GM19468 (cell line): ENCODE results near the gene MAGI2.

Experiments
- ATAC-seq: cut with Tn5 transposase; IDR thresholded peaks from one replicate; pipeline ENCODE4 v1.9.1; 2021; ENCODE audit warnings: mild to moderate bottlenecking, moderate library complexity, moderate number of reproducible peaks; ENCODE audit not compliant: unreplicated experiment; ENCODE audit errors: extremely low read depth

MAGI2 gene

GRCh38 chr7:78864339-78864738 lies 589.1 kb downstream of the MAGI2 start:
- ATAC-seq, result no peak

- ATAC-seq, result no peak
These were observed 590.2 kb downstream of the MAGI2 start for GRCh38 chr7:78863281-78863680.

- no peak for ATAC-seq
These were observed 591.0 kb downstream of the MAGI2 start for GRCh38 chr7:78862411-78862900.

- ATAC-seq, result no peak
These were observed 600.5 kb downstream of the MAGI2 start for GRCh38 chr7:78852951-78853350.

GRCh38 chr7:78850093-78850740 lies 603.2 kb downstream of the MAGI2 start:
- ATAC-seq, result no peak

GRCh38 chr7:78845155-78845554 lies 608.3 kb downstream of the MAGI2 start:
- no peak for ATAC-seq

GRCh38 chr7:78842068-78842467 lies 611.4 kb downstream of the MAGI2 start:
- ATAC-seq, result no peak

- no peak for ATAC-seq
These were observed 617.6 kb downstream of the MAGI2 start for GRCh38 chr7:78835897-78836296.

- ATAC-seq, result no peak
These were observed 625.1 kb downstream of the MAGI2 start for GRCh38 chr7:78828317-78828716.

- ATAC-seq, result no peak
These were observed 649.9 kb downstream of the MAGI2 start for GRCh38 chr7:78803501-78804127.

- no peak for ATAC-seq
These were observed 659.4 kb downstream of the MAGI2 start for GRCh38 chr7:78794101-78794500.

- ATAC-seq, result no peak
These were observed 660.8 kb downstream of the MAGI2 start for GRCh38 chr7:78792624-78793023.

- no peak for ATAC-seq
These were observed 661.5 kb downstream of the MAGI2 start for GRCh38 chr7:78792006-78792405.

GRCh38 chr7:78788464-78788863 lies 665.0 kb downstream of the MAGI2 start:
- ATAC-seq, result no peak

- no peak for ATAC-seq
These were observed 665.6 kb downstream of the MAGI2 start for GRCh38 chr7:78787854-78788253.

GRCh38 chr7:78786055-78786454 lies 667.4 kb downstream of the MAGI2 start:
- ATAC-seq, result no peak

- no peak for ATAC-seq
These were observed 670.1 kb downstream of the MAGI2 start for GRCh38 chr7:78783179-78783962.

GRCh38 chr7:78780560-78780959 lies 672.9 kb downstream of the MAGI2 start:
- ATAC-seq, result no peak

- no peak for ATAC-seq
These were observed 673.7 kb downstream of the MAGI2 start for GRCh38 chr7:78779788-78780187.

GRCh38 chr7:78777829-78778228 lies 675.6 kb downstream of the MAGI2 start:
- ATAC-seq, result no peak
